H1 (cell line): Measurements from ENCODE around the gene OGDHL. TPM values are rescaled to one million over a fixed set of nuclear protein-coding genes. Genes with fewer than 3 reads are reported as not detected.

Experiments used
- CTCF ChIA-PET: fragments of 300-600 bp; sonication (Branson Sonifier 250); formaldehyde crosslinking; loops from one replicate; lab custom pipeline; 2021; ENCODE audit not compliant: partially characterized antibody; lab: Charles Lee
- POLR2A ChIA-PET: fragments of 300-600 bp; sonication (Branson Sonifier 250); formaldehyde crosslinking; loops from one replicate; lab custom pipeline; 2021; ENCODE audit warnings: inconsistent platforms; ENCODE audit not compliant: partially characterized antibody; lab: Charles Lee
- DNase-seq, 2 experiments: peaks; one replicate each; pipeline versions ENCODE4 v3.0.0 to v3.0.0-alpha.2; 2010 to 2022; ENCODE audit warnings: low spot score in 2 of 2, low read depth in 1 of 2, mixed read lengths in 1 of 2
- FAIRE-seq: peaks from 2 replicates; lab custom pipeline; 2011; peaks lifted over from hg19 to GRCh38; lab: Jason Lieb, UNC
- H2AFZ ChIP-seq: 2 replicates; pipeline ENCODE4 v1.8.1; 2012; ENCODE audit warnings: low read length, inconsistent platforms
- H2AK5ac ChIP-seq: 2 replicates; pipeline ENCODE4 v1.6.1; 2013; ENCODE audit warnings: low read depth, low read length
- H2BK120ac ChIP-seq: replicated peaks from 2 replicates; pipeline ENCODE3; 2013; ENCODE audit warnings: low read depth, low read length, inconsistent platforms
- H2BK12ac ChIP-seq: 2 replicates; pipeline ENCODE4 v1.6.1; 2013; ENCODE audit warnings: low read depth, low read length
- H2BK15ac ChIP-seq: 2 replicates; pipeline ENCODE4 v1.6.1; 2013; ENCODE audit warnings: low read length
- H2BK20ac ChIP-seq: 2 replicates; pipeline ENCODE4 v1.6.1; 2013; ENCODE audit warnings: low read length
- H2BK5ac ChIP-seq: 2 replicates; pipeline ENCODE4 v1.6.1; 2013; ENCODE audit warnings: low read depth, low read length
- H3K14ac ChIP-seq: 2 replicates; pipeline ENCODE4 v1.6.1; 2013; ENCODE audit warnings: inconsistent platforms; ENCODE audit not compliant: insufficient read length
- H3K18ac ChIP-seq: 2 replicates; pipeline ENCODE4 v1.6.1; 2013; ENCODE audit warnings: low read length; ENCODE audit errors: extremely low read depth
- H3K23ac ChIP-seq: 2 replicates; pipeline ENCODE4 v1.6.1; 2013; ENCODE audit warnings: inconsistent platforms; ENCODE audit not compliant: insufficient read length
- H3K23me2 ChIP-seq: 2 replicates; pipeline ENCODE4 v1.6.1; 2013; ENCODE audit warnings: low read depth, low read length
- H3K27ac ChIP-seq: 2 replicates; pipeline ENCODE4 v1.6.1; 2011; ENCODE audit warnings: low read depth, low read length, inconsistent platforms
- H3K27me3 ChIP-seq, 4 experiments: replicated peaks in 1 of 4; 1 replicate in 1 of 4; 2 replicates in 3 of 4; pipeline versions ENCODE4 v1.6.1 to v1.8.1; 2011 to 2013; ENCODE audit warnings: low read length in 3 of 4, mild to moderate bottlenecking in 3 of 4, inconsistent platforms in 2 of 4, mixed read lengths in 2 of 4, moderate library complexity in 1 of 4; ENCODE audit not compliant: control insufficient read depth in 3 of 4, insufficient read depth in 3 of 4; ENCODE audit errors: extremely low read depth in 1 of 4
- H3K36me3 ChIP-seq, 4 experiments: 2 replicates each; pipeline versions ENCODE4 v1.6.1 to v1.8.1; 2011 to 2013; ENCODE audit warnings: mild to moderate bottlenecking in 4 of 4, low read length in 3 of 4, moderate library complexity in 2 of 4, control low read depth in 1 of 4, inconsistent platforms in 1 of 4; ENCODE audit not compliant: insufficient read depth in 4 of 4, control insufficient read depth in 2 of 4
- H3K4ac ChIP-seq: replicated peaks from 2 replicates; pipeline ENCODE3; 2013; ENCODE audit warnings: low read length, low read depth, mixed read lengths, inconsistent platforms; ENCODE audit not compliant: insufficient read length
- H3K4me1 ChIP-seq, 4 experiments: replicated peaks in 1 of 4; 1 replicate in 1 of 4; 2 replicates in 3 of 4; pipeline versions ENCODE4 v1.6.1 to v1.8.1; 2011 to 2013; ENCODE audit warnings: low read length in 3 of 4, inconsistent platforms in 2 of 4, mixed read lengths in 1 of 4; ENCODE audit not compliant: insufficient read depth in 4 of 4, control insufficient read depth in 3 of 4
- H3K4me2 ChIP-seq, 2 experiments: 2 replicates each; pipeline versions ENCODE4 v1.6.1 to v1.8.1; 2011 to 2013; ENCODE audit warnings: low read depth in 2 of 2, low read length in 2 of 2, control low read depth in 1 of 2, inconsistent platforms in 1 of 2, mild to moderate bottlenecking in 1 of 2; ENCODE audit not compliant: insufficient read depth in 1 of 2
- H3K4me3 ChIP-seq, 4 experiments: fragments of 200-600, 300-600 bp in 1 of 4; sonication (generic), shearing (Covaris generic), sonication (Bioruptor Twin) in 1 of 4; 2 replicates each; pipeline versions ENCODE4 v1.5.1 to v1.8.1; 2011 to 2016; ENCODE audit warnings: low read length in 4 of 4, low read depth in 3 of 4, control low read depth in 2 of 4, inconsistent platforms in 2 of 4, mild to moderate bottlenecking in 2 of 4, mixed read lengths in 1 of 4, moderate library complexity in 1 of 4; ENCODE audit not compliant: insufficient read depth in 2 of 4; ENCODE audit errors: extremely low read depth in 1 of 4
- H3K56ac ChIP-seq: replicated peaks from 2 replicates; pipeline ENCODE3; 2013; ENCODE audit warnings: low read depth, mild to moderate bottlenecking, mixed read lengths, low read length, inconsistent platforms; ENCODE audit not compliant: insufficient read length
- H3K79me1 ChIP-seq: 2 replicates; pipeline ENCODE4 v1.6.1; 2013; ENCODE audit warnings: low read depth, low read length, control low read depth
- H3K79me2 ChIP-seq, 2 experiments: 2 replicates each; pipeline versions ENCODE4 v1.6.1 to v1.8.1; 2012 to 2013; ENCODE audit warnings: low read length in 2 of 2, mild to moderate bottlenecking in 2 of 2, inconsistent platforms in 1 of 2; ENCODE audit not compliant: insufficient read depth in 2 of 2, control insufficient read depth in 1 of 2
- H3K9ac ChIP-seq, 4 experiments: replicated peaks in 1 of 4; 1 replicate in 1 of 4; 2 replicates in 3 of 4; pipeline versions ENCODE4 v1.6.1 to v1.8.1; 2011 to 2013; ENCODE audit warnings: low read depth in 3 of 4, low read length in 3 of 4, control low read depth in 2 of 4, mild to moderate bottlenecking in 2 of 4, moderate library complexity in 2 of 4, inconsistent platforms in 1 of 4; ENCODE audit errors: extremely low read depth in 1 of 4
- H3K9me3 ChIP-seq, 2 experiments: 2 replicates each; pipeline versions ENCODE4 v1.6.1 to v1.8.1; 2012 to 2013; ENCODE audit warnings: mild to moderate bottlenecking in 2 of 2, moderate library complexity in 2 of 2, control low read depth in 1 of 2, inconsistent platforms in 1 of 2, low read depth in 1 of 2, low read length in 1 of 2, mixed read lengths in 1 of 2; ENCODE audit not compliant: insufficient read depth in 2 of 2
- H4K20me1 ChIP-seq, 2 experiments: replicated peaks in 1 of 2; 2 replicates each; pipeline versions ENCODE3 to v1.8.1; 2011 to 2013; ENCODE audit warnings: inconsistent platforms in 2 of 2, low read length in 2 of 2, mild to moderate bottlenecking in 1 of 2; ENCODE audit not compliant: insufficient read depth in 2 of 2, control insufficient read depth in 1 of 2
- H4K5ac ChIP-seq: 2 replicates; pipeline ENCODE4 v1.6.1; 2013; ENCODE audit warnings: low read length, low read depth, mixed read lengths, inconsistent platforms; ENCODE audit not compliant: insufficient read length
- H4K8ac ChIP-seq: 2 replicates; pipeline ENCODE4 v1.8.0; 2013; ENCODE audit warnings: mild to moderate bottlenecking, moderate library complexity, low read length, inconsistent platforms; ENCODE audit not compliant: insufficient read depth; ENCODE audit errors: extremely low read depth
- H4K91ac ChIP-seq: replicated peaks from 2 replicates; pipeline ENCODE3; 2013; ENCODE audit warnings: low read length, mixed read lengths, inconsistent platforms; ENCODE audit not compliant: insufficient read length
- BCL11A ChIP-seq, 2 experiments: IDR thresholded peaks; one replicate each; pipeline ENCODE4 v1.6.1; 2011; ENCODE audit warnings: low read depth in 2 of 2, low read length in 2 of 2, mild to moderate bottlenecking in 2 of 2
- BRCA1 ChIP-seq: IDR thresholded peaks from 2 replicates; pipeline ENCODE4 v1.6.1; 2012; ENCODE audit warnings: low read depth, low read length, improper control_type of control experiment
- TCF12 ChIP-seq: IDR thresholded peaks from 2 replicates; pipeline ENCODE4 v1.6.1; 2011; ENCODE audit warnings: low read depth, mild to moderate bottlenecking, low read length
- WGBS, 2 experiments: shearing (Covaris generic) in 1 of 2; methylation state at CpG; one replicate each; pipeline versions ENCODE4 v1.1.6 to v1.1.7; 2013 to 2015; ENCODE audit warnings: low lambda C conversion rate in 2 of 2, mixed read lengths in 2 of 2, inconsistent platforms in 1 of 2, low coverage in 1 of 2, missing lambda C conversion rate in 1 of 2; ENCODE audit not compliant: insufficient replicate concordance in 2 of 2, insufficient coverage in 1 of 2, insufficient read length in 1 of 2; ENCODE audit errors: extremely low coverage in 1 of 2, missing lambda C conversion rate in 1 of 2; 5-methylcytosine and 5-hydroxymethylcytosine counted together
- polyA plus RNA-seq, 7 experiments: library from polyadenylated mRNA; depleted of rRNA in 3 of 7; stranded (reverse) in 5 of 7; unstranded in 2 of 7; fragments of >200 nt in 5 of 7; fragments of 200-250 nt in 2 of 7; gene quantifications; 1 replicate in 5 of 7; 2 replicates in 1 of 7; 4 replicates in 1 of 7; pipeline versions ENCODE4 v1.2.1 to v1.2.3, GENCODE V29; 2011 to 2013; ENCODE audit warnings: missing spikeins in 2 of 7, mixed read lengths in 2 of 7
- total RNA-seq: library from RNA; stranded (reverse); fragmentation: NEBNext Ultra II Directional; extraction: Animal tissue kit (Norgen Biotek cat#: 25700); gene quantifications from 2 replicates; pipeline ENCODE4 v1.2.1, GENCODE V29; 2021

The OGDHL gene
- total and polyA plus RNA-seq, 2 of the 8 experiments (the other 6 are each of a cell fraction or from before 2014, with no cell fraction given) = 16.1 to 16.6 TPM

DNA sequence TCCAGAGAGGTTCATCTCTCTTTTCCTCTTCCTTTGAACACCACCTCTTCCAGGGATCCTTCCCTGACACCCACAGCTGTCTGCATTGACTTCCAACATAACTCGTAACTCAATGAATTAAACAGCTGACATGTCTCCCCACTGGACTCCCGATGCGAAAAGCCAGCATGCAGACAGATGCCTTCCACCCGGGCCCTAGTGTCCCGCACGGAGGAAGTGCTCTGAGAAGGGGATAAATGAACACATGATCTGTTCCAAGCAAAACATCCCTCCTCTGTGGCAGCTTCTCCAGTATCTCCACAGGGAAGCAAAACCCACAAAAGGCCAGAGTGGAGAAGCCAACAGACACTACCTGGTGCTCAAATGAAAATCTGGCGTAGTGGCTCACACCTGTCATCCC, 28.3 kb downstream of the OGDHL start:
- Histone ChIP-seq H3K56ac (no peak overlapping the region), H4K91ac (no peak overlapping the region), H3K14ac (no peak overlapping the region), H3K27me3 (no peaks in the 10 kb centered on the region), H2BK120ac (no peak overlapping the region), H3K27ac (no peak overlapping the region), H3K4me1 (no peaks in the 10 kb centered on the region), H4K8ac (no peak overlapping the region), H3K36me3 (peaks cover 0 to 6% (median 0%) of the 10 kb centered on the region in 4 experiments; a peak in 2 of 8 replicates), H2BK5ac (no peak overlapping the region), H4K20me1 (peaks cover 0 to 2% of the 10 kb centered on the region in 2 experiments), H2AFZ (no peak overlapping the region), H2BK20ac (no peak overlapping the region), H3K9me3 (no peaks in the 10 kb centered on the region), H3K4me3 (no peak overlapping the region), H2BK12ac (no peak overlapping the region), H3K79me1 (no peaks in the 10 kb centered on the region), H3K4me2 (no peak overlapping the region), H3K9ac (no peak overlapping the region), H2BK15ac (no peak overlapping the region), H2AK5ac (no peak overlapping the region), H3K23me2 (no peaks in the 10 kb centered on the region), H3K4ac (no peak overlapping the region), H4K5ac (no peak overlapping the region), H3K79me2 (no peaks in the 10 kb centered on the region), H3K18ac (no peak overlapping the region), H3K23ac (no peak overlapping the region)
- ChIA-PET CTCF (interaction anchor here (1.3 kb wide), 2 partner anchors 10 to 35 kb away, joined by 3 to 4 read pairs; no protein-coding TSS in a partner anchor), POLR2A (interaction anchor here (1.0 to 1.3 kb wide), 2 partner anchors 9 to 10 kb away, joined by 3 to 5 read pairs; no protein-coding TSS in a partner anchor)
- TF ChIP-seq BRCA1 (no peak), TCF12 (no peak), BCL11A (IDR thresholded peaks at IDR 0.05; ENCODE audit: low read depth in 2 of 2, low read length in 2 of 2) (no peak)
- FAIRE-seq = no peak
- WGBS, 2 experiments = 93% methylated on average over 7 of the region's 7 CpGs; no CpG with 5 or more reads in 1 of the 2 experiments
- no peak for DNase-seq
